ENCODE measurements around the gene CUEDC1.

DNA sequence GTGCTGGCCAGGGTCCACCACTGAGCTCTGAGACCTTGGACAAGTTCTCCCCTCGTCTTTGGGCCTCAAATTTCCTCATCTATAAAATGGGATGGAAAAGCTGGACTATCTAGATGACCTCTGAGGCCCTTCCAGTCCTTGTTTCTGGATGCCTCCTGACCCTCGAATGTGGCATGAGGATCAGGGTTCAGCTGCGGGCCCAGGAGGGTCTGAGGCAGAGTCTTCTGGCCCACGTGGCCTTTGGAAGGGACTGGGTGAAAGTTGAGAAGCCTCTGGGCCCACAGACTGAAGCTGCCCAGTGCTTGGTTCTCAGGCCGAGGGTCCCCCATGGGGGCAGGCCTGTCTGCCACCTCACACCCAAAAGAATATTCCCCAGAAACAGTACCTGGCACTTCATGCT is 88.5 kb downstream of the CUEDC1 start:
- TF ChIP-seq MAZ (IDR thresholded peaks at IDR 0.05; ENCODE audit: borderline replicate concordance, low read depth, low read length) = no peak
- no peak for TF ChIP-seq ESRRA (IDR thresholded peaks at IDR 0.05; ENCODE audit: borderline replicate concordance, low read length)
- TF ChIP-seq, protein P1, sequence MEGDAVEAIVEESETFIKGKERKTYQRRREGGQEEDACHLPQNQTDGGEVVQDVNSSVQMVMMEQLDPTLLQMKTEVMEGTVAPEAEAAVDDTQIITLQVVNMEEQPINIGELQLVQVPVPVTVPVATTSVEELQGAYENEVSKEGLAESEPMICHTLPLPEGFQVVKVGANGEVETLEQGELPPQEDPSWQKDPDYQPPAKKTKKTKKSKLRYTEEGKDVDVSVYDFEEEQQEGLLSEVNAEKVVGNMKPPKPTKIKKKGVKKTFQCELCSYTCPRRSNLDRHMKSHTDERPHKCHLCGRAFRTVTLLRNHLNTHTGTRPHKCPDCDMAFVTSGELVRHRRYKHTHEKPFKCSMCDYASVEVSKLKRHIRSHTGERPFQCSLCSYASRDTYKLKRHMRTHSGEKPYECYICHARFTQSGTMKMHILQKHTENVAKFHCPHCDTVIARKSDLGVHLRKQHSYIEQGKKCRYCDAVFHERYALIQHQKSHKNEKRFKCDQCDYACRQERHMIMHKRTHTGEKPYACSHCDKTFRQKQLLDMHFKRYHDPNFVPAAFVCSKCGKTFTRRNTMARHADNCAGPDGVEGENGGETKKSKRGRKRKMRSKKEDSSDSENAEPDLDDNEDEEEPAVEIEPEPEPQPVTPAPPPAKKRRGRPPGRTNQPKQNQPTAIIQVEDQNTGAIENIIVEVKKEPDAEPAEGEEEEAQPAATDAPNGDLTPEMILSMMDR (IDR thresholded peaks at IDR 0.05) = no peak
- no peak for TF ChIP-seq JUNB (IDR thresholded peaks at IDR 0.05)
- no peak for TF ChIP-seq KDM1A (IDR thresholded peaks at IDR 0.05; ENCODE audit: low read depth)
- no peak for TF ChIP-seq POLR2A (IDR thresholded peaks at IDR 0.05; ENCODE audit: low read length)
- no peak for TF ChIP-seq EHF (CRISPR knock-in tag; IDR thresholded peaks at IDR 0.05)
- TF ChIP-seq PHF8 (IDR thresholded peaks at IDR 0.05; ENCODE audit: borderline replicate concordance, low read depth) = no peak
